Measurements from ENCODE around the gene PTCH2.
A peak's percentile ranks its signal among the peaks of the same experiment; 100 is the strongest.

Gene PTCH2

GRCh38 chr1:44786138-44786840 lies 56.8 kb downstream of the PTCH2 start:
- Histone ChIP-seq H3K9me3 (ENCODE audit: severe bottlenecking) (no peaks in the 10 kb centered on the region), H3K27ac (no peak overlapping the region), H3K4me3 (ENCODE audit: low read depth, low read length) (no peak overlapping the region), H3K36me3 (peaks cover 5% of the 10 kb centered on the region; the same call in 1 of the 2 replicates), H3K27me3 (ENCODE audit: insufficient read depth, low read depth, severe bottlenecking) (no peaks in the 10 kb centered on the region)
- TF ChIP-seq CTCF (IDR thresholded peaks at IDR 0.05; ENCODE audit: low read depth, low read length) = peak; percentile 99
- DNase-seq = peak; percentile 70

- TF ChIP-seq CTCF (IDR thresholded peaks at IDR 0.05; ENCODE audit: low read depth, low read length) = no peak
- H3K36me3 ChIP-seq = peaks cover 12% of the 10 kb centered on the region; the same call in 1 of the 2 replicates
- H3K27me3 ChIP-seq (ENCODE audit: insufficient read depth, low read depth, severe bottlenecking) = no peaks in the 10 kb centered on the region
- H3K4me3 ChIP-seq (ENCODE audit: low read depth, low read length) = no peak overlapping the region
- H3K27ac ChIP-seq = no peak overlapping the region
- H3K9me3 ChIP-seq (ENCODE audit: severe bottlenecking) = no peaks in the 10 kb centered on the region
- no peak for DNase-seq
Measured at GRCh38 chr1:44785501-44786137, 57.4 kb downstream of the PTCH2 start.

GRCh38 chr1:44785029-44785380 lies 58.0 kb downstream of the PTCH2 start:
- Histone ChIP-seq H3K9me3 (ENCODE audit: severe bottlenecking) (no peaks in the 10 kb centered on the region), H3K36me3 (peaks cover 15% of the 10 kb centered on the region), H3K27me3 (ENCODE audit: insufficient read depth, low read depth, severe bottlenecking) (no peaks in the 10 kb centered on the region), H3K4me3 (ENCODE audit: low read depth, low read length) (no peak overlapping the region), H3K27ac (no peak overlapping the region)
- DNase-seq = no peak
- no peak for TF ChIP-seq CTCF (IDR thresholded peaks at IDR 0.05; ENCODE audit: low read depth, low read length)

- no peak for DNase-seq
- Histone ChIP-seq H3K4me3 (ENCODE audit: low read depth, low read length) (no peak overlapping the region), H3K9me3 (ENCODE audit: severe bottlenecking) (no peaks in the 10 kb centered on the region), H3K36me3 (peaks cover 21% of the 10 kb centered on the region), H3K27me3 (ENCODE audit: insufficient read depth, low read depth, severe bottlenecking) (no peaks in the 10 kb centered on the region), H3K27ac (no peak overlapping the region)
- no peak for TF ChIP-seq CTCF (IDR thresholded peaks at IDR 0.05; ENCODE audit: low read depth, low read length)
Measured at GRCh38 chr1:44784094-44785028, 58.7 kb downstream of the PTCH2 start.

- Histone ChIP-seq H3K27ac (no peak overlapping the region), H3K9me3 (ENCODE audit: severe bottlenecking) (no peaks in the 10 kb centered on the region), H3K36me3 (peaks cover 28% of the 10 kb centered on the region), H3K4me3 (ENCODE audit: low read depth, low read length) (no peak overlapping the region), H3K27me3 (ENCODE audit: insufficient read depth, low read depth, severe bottlenecking) (no peaks in the 10 kb centered on the region)
- no peak for TF ChIP-seq CTCF (IDR thresholded peaks at IDR 0.05; ENCODE audit: low read depth, low read length)
- no peak for DNase-seq
Measured at GRCh38 chr1:44783697-44784093, 59.4 kb downstream of the PTCH2 start.
